SK-N-MC (cell line): ENCODE measurements around the gene MRPS10.
"Not testable (repeated sequence)": the region's sequence is repeated elsewhere in the genome, so short reads cannot be mapped to it uniquely, and the experiment has no call there.

Experiments
- DNase-seq: peaks from one replicate; pipeline ENCODE4 v3.0.0-alpha.2; 2011; ENCODE audit warnings: low read depth, low spot score
- H3K27ac ChIP-seq: fragments of 200-600 bp; sonication (generic); 2 replicates; pipeline ENCODE4 v1.5.1; 2016; ENCODE audit warnings: mixed run types
- H3K36me3 ChIP-seq: fragments of 200-600 bp; sonication (generic); 2 replicates; pipeline ENCODE4 v1.6.1; 2017; ENCODE audit warnings: antibody characterized with exemption, low read length, mixed read lengths; ENCODE audit not compliant: insufficient read depth
- H3K4me3 ChIP-seq: fragments of 200-600 bp; sonication (generic); 2 replicates; pipeline ENCODE4 v1.5.1; 2016
- H3K9ac ChIP-seq: fragments of 200-600 bp; sonication (generic); 2 replicates; pipeline ENCODE4 v1.8.0; 2017; ENCODE audit warnings: mixed run types, mixed read lengths; ENCODE audit not compliant: insufficient read length
- H3K9me3 ChIP-seq: fragments of 200-600 bp; sonication (generic); 2 replicates; pipeline ENCODE4 v1.6.1; 2017; ENCODE audit warnings: low read depth, mild to moderate bottlenecking, antibody characterized with exemption, low read length, moderate library complexity, mixed read lengths
- EZH2 ChIP-seq: fragments of 200-600 bp; sonication (generic); IDR thresholded peaks from one replicate; pipeline ENCODE4 v1.6.1; 2017; ENCODE audit warnings: antibody characterized with exemption
- FOXP2 ChIP-seq: optimal IDR thresholded peaks from 2 replicates; pipeline ENCODE3; 2011; ENCODE audit warnings: mild to moderate bottlenecking, moderate library complexity; ENCODE audit not compliant: insufficient read depth; ENCODE audit errors: extremely low read length, control extremely low read depth
- POLR2AphosphoS5 ChIP-seq: IDR thresholded peaks from 2 replicates; pipeline ENCODE4 v1.6.1; 2012; ENCODE audit warnings: mild to moderate bottlenecking, low read depth, low read length, borderline replicate concordance

MRPS10 gene

DNA sequence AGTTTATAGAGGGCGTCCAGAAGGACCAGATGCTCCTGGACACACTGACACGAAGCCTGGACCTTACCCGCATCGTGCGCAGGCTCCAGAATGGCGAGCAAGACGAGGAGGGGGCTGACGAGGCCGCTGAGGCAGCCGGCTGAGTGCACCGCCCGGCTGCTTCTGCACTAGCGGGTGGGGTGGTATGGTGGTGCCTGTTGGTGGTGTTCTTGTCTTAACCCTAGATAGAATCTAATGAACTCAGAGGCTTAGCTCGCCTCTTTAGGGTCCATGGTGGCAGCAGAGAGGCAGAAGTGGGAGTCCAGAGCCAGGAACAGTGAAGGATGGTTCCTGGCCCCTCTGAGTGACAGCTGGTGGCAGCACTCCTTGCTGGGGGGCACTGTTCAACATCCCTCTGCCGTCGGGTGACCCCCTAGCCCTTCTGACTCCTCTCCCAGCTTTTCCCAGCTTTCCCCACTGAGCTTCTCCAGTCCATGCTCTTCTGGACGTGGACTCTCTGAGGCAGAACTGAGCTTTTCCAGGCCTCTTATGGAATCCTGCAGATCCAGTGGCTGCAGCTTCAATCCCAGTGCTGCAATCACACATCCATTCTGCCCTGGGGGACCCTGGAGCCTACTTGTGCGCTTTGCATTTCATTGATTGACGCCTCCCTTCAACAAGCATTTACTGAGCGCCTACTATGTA lies 38.3 kb downstream of the MRPS10 start:
- Histone ChIP-seq H3K9me3 (no peaks in the 10 kb centered on the region), H3K36me3 (no peaks in the 10 kb centered on the region), H3K9ac (no peak overlapping the region), H3K4me3 (no peak overlapping the region), H3K27ac (no peak overlapping the region)
- no peak for DNase-seq
- no peak for TF ChIP-seq FOXP2
- TF ChIP-seq EZH2 = no peak
- TF ChIP-seq POLR2AphosphoS5 = no peak

DNA sequence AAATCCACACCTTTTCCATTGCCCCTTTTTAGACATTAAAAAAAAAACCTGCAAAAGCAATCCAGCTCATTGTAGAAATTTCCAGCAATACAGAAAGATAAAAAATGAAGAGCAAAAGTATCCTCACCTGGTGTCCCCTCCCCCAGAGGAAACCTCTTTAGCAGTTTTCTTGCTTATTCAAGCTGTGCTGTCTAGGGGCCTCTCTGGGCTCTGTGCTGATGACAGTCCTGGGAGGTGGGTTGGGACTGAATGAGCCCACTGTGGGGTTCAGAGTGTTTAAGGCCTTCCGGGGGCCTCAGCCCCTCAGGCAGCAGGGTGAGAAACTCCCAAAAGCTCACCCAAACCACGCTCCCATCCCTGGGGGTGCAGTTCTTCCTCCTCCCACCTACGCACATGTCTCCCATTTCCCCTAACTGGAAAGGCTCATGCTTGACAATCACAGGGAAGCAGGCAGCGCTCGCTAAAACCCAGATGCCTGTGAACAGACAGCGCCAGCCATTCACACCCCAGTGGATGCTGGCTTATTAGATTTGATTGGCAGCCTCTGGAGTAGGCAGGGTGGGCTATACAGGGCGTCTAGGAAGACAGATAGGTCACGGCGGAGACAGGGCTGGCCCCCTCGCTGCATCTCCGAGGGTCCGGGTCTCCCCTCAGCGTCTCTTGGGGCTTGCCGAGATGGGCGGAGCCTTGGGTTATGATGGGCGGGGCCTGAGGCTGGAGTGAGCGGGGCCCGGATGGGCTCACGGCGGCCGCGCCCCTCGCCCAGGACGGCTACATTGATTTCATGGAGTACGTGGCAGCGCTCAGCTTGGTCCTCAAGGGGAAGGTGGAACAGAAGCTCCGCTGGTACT lies 39.9 kb downstream of the MRPS10 start:
- H3K27ac ChIP-seq = no peak overlapping the region

DNA sequence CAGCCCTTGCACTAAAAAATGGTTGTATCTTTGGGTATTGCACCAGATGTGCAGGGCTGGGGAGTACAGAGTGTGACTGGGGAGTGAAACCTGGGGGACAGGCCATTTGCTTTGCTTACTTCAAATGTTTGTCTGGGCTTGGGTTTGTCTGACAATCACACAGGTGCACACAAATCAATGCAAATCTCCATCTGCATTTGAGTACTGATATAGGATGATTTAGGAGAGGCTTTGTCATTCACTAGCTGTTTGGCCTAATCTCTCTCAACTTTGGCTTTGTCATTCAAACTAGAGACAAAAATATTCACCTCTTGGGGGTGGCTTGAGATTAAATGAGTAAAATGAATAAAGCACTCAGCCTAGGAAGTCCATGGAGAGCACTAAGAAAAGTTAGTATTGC lies 40.7 kb downstream of the MRPS10 start:
- no peak overlapping the region for H3K9ac ChIP-seq
- DNase-seq = no peak
- H3K27ac ChIP-seq = no peak overlapping the region

More for the DNA sequence above, 39.9 kb downstream of the MRPS10 start:
- H3K36me3 ChIP-seq = no peaks in the 10 kb centered on the region
- no peak overlapping the region for H3K9ac ChIP-seq
- no peak for TF ChIP-seq FOXP2
- no peak for TF ChIP-seq EZH2
- no peak for TF ChIP-seq POLR2AphosphoS5
- DNase-seq = no peak
- no peak overlapping the region for H3K4me3 ChIP-seq
- H3K9me3 ChIP-seq = no peaks in the 10 kb centered on the region

DNA sequence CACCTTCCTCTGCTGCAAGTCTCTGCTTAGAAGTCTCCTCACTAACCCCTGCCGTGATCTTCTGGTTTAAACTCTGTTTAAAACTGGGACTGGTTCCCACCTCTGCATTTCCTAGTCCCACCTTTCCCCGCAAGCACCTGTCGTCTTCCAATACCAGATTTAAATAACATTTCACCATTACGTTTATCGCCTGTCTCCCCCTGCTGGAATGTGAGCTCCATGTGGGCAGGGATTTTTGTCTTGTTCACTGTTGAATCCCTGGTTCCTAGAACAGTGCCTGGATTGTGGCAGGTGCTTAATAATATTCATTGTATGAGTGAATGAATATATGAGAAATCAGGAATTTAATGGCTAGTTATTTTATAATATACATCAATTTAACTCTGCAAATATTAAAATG lies 41.8 kb downstream of the MRPS10 start:
- TF ChIP-seq FOXP2 (no peak), EZH2 (no peak), POLR2AphosphoS5 (no peak)
- H3K9me3 ChIP-seq = no peaks in the 10 kb centered on the region
- no peaks in the 10 kb centered on the region for H3K36me3 ChIP-seq
- no peak overlapping the region for H3K4me3 ChIP-seq
- H3K9ac ChIP-seq = no peak overlapping the region
- H3K27ac ChIP-seq = no peak overlapping the region
- no peak for DNase-seq

More for the DNA sequence above, 40.7 kb downstream of the MRPS10 start:
- TF ChIP-seq EZH2 (no peak), POLR2AphosphoS5 (no peak), FOXP2 (no peak)
- Histone ChIP-seq H3K9me3 (no peaks in the 10 kb centered on the region), H3K36me3 (no peaks in the 10 kb centered on the region), H3K4me3 (no peak overlapping the region)

DNA sequence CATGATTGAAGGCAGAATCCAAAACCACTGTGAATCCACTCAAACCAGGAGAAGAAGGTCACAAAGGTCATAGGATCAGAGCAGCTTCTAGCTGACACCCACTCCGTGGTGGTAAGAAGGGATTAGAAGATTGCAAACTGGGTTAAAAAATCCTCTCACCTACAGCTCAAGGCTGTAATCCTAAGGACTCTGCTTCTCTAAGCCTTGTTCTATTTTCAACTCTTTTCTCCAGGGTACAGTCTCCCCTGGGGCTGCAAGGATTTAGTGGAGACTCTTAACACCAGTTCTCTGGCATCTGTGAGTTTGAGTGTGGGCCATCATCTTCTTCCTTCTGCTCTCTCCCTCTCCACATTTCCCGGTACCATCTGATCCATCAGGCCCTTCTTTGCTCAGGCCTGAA lies 44.6 kb downstream of the MRPS10 start, which contains the start of gene GUCA1A:
Gene GUCA1A (plus strand): TSS at position 264 of the 400 bp plus-strand sequence. CDS start 250 bp downstream, outside the sequence.
- H3K9ac ChIP-seq = no peak within 1 kb of the TSS
- no peaks in the 10 kb centered on the region for H3K9me3 ChIP-seq
- DNase-seq = no peak
- H3K27ac ChIP-seq = no peak within 1 kb of the TSS
- no peak within 1 kb of the TSS for H3K4me3 ChIP-seq
- TF ChIP-seq EZH2 (no peak), POLR2AphosphoS5 (no peak), FOXP2 (no peak)
- no peaks in the 10 kb centered on the region for H3K36me3 ChIP-seq

DNA sequence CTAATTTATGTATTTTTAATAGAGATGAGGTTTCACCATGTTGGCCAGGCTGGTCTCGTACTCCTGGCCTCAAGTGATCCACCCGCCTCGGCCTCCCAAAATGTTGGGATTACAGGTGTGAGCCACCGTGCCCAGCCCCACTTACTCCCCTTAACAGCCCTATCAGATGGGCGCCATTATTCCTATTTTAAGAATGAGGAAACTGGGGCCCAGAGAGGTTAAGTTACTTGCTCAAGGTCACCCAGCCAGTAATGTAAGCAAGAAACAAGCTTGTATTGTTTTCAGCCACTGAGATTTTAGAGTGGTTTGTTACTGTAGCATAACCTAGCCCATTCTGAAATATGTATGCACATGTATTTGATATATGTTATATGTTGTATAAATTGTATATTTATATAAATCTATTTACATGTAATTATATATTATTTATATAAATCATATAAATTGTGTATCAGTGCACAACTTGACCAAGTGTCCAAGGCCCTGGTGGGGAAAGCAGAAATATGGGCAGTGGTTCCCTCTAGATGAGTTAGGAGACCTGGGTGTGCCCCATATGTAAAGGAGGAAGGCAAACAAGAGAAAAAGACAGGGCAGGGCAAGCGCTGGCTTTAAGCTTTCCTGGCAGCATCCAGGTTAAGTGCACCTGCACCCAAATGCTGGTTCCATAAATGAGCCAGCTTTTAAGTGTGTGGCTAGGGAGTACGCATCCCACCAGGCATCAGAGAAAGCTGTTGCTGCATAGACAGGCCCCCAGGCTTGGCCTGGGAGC lies 45.7 kb downstream of the MRPS10 start:
- Histone ChIP-seq H3K4me3 (no peak overlapping the region), H3K9me3 (no peaks in the 10 kb centered on the region), H3K36me3 (no peaks in the 10 kb centered on the region), H3K27ac (no peak overlapping the region), H3K9ac (no peak overlapping the region)
- no peak for DNase-seq
- TF ChIP-seq POLR2AphosphoS5 (no peak), EZH2 (no peak), FOXP2 (no peak)

DNA sequence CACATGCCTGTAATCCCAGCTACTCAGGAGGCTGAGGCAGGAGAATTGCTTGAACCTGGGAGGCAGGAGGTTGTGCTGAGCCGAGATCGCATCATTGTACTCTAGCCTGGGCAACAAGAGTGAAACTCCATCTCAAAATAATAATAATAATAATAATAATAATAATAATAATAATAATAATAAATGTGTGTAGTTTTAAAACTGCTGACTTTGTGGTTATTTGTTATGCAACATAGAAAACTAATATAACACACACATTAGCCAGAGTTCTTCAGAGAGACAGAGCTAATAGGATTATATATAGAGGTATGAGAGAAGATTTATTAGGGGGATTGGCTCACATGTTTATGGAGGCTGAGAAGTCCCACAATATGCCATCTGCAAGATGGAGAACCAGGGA lies 47.9 kb downstream of the MRPS10 start:
- not testable (repeated sequence) for DNase-seq, H3K9ac ChIP-seq, H3K9me3 ChIP-seq, H3K27ac ChIP-seq, H3K4me3 ChIP-seq, H3K36me3 ChIP-seq

DNA sequence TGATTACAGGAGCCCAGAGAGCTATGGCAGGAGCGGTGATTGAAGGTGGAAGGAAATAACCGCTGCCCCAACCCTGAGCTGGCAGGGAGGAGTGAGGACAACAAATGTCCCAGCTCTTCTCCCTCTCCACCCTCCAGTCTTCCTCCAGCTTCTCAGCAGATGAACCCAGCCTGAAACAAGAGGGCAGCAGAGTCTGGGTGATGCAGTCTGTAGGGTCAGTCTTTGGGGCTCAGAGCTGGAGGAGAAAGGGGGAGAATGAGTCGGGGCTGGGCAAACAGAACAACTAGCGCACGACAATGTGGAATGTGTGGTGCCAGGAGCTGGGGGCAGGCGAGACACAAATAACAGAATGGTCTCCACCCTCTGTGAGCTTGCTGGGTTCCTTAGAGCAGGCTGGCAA lies 49.0 kb downstream of the MRPS10 start:
- no peak overlapping the region for H3K9ac ChIP-seq
- no peak overlapping the region for H3K27ac ChIP-seq
- TF ChIP-seq POLR2AphosphoS5 (no peak), EZH2 (no peak), FOXP2 (no peak)
- no peak for DNase-seq
- no peaks in the 10 kb centered on the region for H3K36me3 ChIP-seq
- H3K9me3 ChIP-seq = no peaks in the 10 kb centered on the region
- H3K4me3 ChIP-seq = no peak overlapping the region
